A673 (cell line): Measurements from ENCODE around the gene ITPR1. TPM values are rescaled to one million over a fixed set of nuclear protein-coding genes. Genes with fewer than 3 reads are reported as not detected.

Source experiments
- BruUV-seq: library from RNA; stranded (reverse); fragments of 400-500 nt; replicated peaks from 2 replicates; lab custom pipeline; 2021; lab: Mats Ljungman, UMichigan
- CTCF ChIA-PET: fragments of 300-600 bp; sonication (Branson Sonifier 250); formaldehyde crosslinking; loops from one replicate; lab custom pipeline; 2022; ENCODE audit warnings: antibody characterized with exemption; lab: Charles Lee
- POLR2A ChIA-PET: fragments of 300-600 bp; sonication (Branson Sonifier 250); formaldehyde crosslinking; loops from one replicate; lab custom pipeline; 2022; ENCODE audit warnings: antibody characterized with exemption; ENCODE audit not compliant: low non-redundant PET; lab: Charles Lee
- DNase-seq: peaks from one replicate; pipeline ENCODE4 v3.0.0-alpha.2; 2015; ENCODE audit warnings: low spot score
- H3K27ac ChIP-seq: fragments of 200-600 bp; sonication (generic); 2 replicates; pipeline ENCODE4 v1.5.1; 2016; ENCODE audit warnings: mixed run types, low read depth, mild to moderate bottlenecking, mixed read lengths, antibody characterized with exemption, low read length; ENCODE audit not compliant: poor library complexity, severe bottlenecking
- H3K27me3 ChIP-seq: fragments of 200-600 bp; sonication (generic); replicated peaks from 2 replicates; pipeline ENCODE4 v1.6.1; 2017; ENCODE audit warnings: mixed run types, low read depth, mild to moderate bottlenecking, mixed read lengths, antibody characterized with exemption, low read length; ENCODE audit not compliant: insufficient read depth, poor library complexity
- H3K36me3 ChIP-seq: fragments of 200-600 bp; sonication (generic); 2 replicates; pipeline ENCODE4 v1.6.1; 2016; ENCODE audit warnings: mixed run types, mild to moderate bottlenecking, mixed read lengths, antibody characterized with exemption, low read length; ENCODE audit not compliant: insufficient read depth, poor library complexity, severe bottlenecking
- H3K4me1 ChIP-seq: fragments of 200-600 bp; sonication (generic); 2 replicates; pipeline ENCODE4 v1.6.1; 2017; ENCODE audit warnings: mixed run types, mild to moderate bottlenecking, mixed read lengths, antibody characterized with exemption, low read length; ENCODE audit not compliant: insufficient read depth, poor library complexity, severe bottlenecking
- H3K4me3 ChIP-seq: fragments of 200-600 bp; sonication (generic); 2 replicates; pipeline ENCODE4 v1.5.1; 2016; ENCODE audit warnings: low read depth, mixed run types, mild to moderate bottlenecking, mixed read lengths, low read length; ENCODE audit not compliant: poor library complexity, severe bottlenecking
- H3K9me3 ChIP-seq: fragments of 200-600 bp; sonication (generic); 2 replicates; pipeline ENCODE4 v1.6.1; 2016; ENCODE audit warnings: mixed run types, low read depth, mild to moderate bottlenecking, mixed read lengths, antibody characterized with exemption, low read length; ENCODE audit not compliant: poor library complexity, severe bottlenecking
- EZH2 ChIP-seq: fragments of 200-600 bp; sonication (generic); IDR thresholded peaks from 2 replicates; pipeline ENCODE4 v1.6.1; 2017; ENCODE audit warnings: borderline replicate concordance, low read depth, mild to moderate bottlenecking, mixed read lengths, antibody characterized with exemption, low read length; ENCODE audit not compliant: poor library complexity, severe bottlenecking
- intact Hi-C: fragments of 100-400 bp; cut with micrococcal nuclease; formaldehyde crosslinking; loops from one replicate; pipeline ENCODE4 v1.10.0; 2022; ENCODE audit not compliant: unreplicated experiment
- total RNA-seq: library from RNA; stranded (reverse); gene quantifications from 2 replicates; pipeline ENCODE4 v1.2.3, GENCODE V29; 2021
- TF ChIP-seq, protein P1 (sequence below): fragments of 300-800, 200-600 bp; sonication (generic); conservative IDR thresholded peaks from 2 replicates; pipeline ENCODE4 v1.5.1; 2017; ENCODE audit warnings: low read depth, mild to moderate bottlenecking, antibody characterized with exemption, low read length, moderate library complexity, mixed read lengths

Gene ITPR1
- total RNA-seq, 1 experiment from 2014 or later = 8.6 TPM

DNA sequence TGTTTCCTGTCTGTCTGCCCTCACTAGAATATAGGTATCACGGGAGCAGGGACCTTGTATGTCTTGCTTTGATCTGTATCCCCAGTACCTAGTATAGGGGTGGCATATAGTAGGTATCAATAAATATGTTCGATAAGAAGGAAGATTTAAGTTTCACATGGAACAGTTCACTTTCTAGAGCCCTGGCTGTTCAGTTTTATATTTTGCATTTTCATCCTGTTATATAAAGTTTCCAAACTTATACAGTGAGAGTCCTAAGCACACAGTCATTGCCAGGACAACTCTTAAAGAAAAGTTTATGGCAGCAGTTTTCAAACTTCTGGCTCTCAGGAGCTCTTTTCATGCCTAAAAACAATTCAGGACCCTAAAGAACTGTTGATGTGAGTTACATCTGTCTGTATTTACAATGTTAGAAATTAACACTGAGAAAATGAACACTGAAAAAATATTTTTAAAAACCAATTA, 13.4 kb downstream of the ITPR1 start:
- ChIA-PET CTCF (no interaction called here), POLR2A (no interaction called here)
- intact Hi-C loops = no loop called here
- BruUV-seq = no TSS peak
- H3K27me3 ChIP-seq = no peaks in the 10 kb centered on the region
- H3K36me3 ChIP-seq = no peaks in the 10 kb centered on the region
- no peak overlapping the region for H3K27ac ChIP-seq
- H3K9me3 ChIP-seq = no peaks in the 10 kb centered on the region
- H3K4me1 ChIP-seq = peaks cover 3% of the 10 kb centered on the region
- no peak for DNase-seq
- no peak overlapping the region for H3K4me3 ChIP-seq
- TF ChIP-seq EZH2 = no peak
- TF ChIP-seq, protein P1, sequence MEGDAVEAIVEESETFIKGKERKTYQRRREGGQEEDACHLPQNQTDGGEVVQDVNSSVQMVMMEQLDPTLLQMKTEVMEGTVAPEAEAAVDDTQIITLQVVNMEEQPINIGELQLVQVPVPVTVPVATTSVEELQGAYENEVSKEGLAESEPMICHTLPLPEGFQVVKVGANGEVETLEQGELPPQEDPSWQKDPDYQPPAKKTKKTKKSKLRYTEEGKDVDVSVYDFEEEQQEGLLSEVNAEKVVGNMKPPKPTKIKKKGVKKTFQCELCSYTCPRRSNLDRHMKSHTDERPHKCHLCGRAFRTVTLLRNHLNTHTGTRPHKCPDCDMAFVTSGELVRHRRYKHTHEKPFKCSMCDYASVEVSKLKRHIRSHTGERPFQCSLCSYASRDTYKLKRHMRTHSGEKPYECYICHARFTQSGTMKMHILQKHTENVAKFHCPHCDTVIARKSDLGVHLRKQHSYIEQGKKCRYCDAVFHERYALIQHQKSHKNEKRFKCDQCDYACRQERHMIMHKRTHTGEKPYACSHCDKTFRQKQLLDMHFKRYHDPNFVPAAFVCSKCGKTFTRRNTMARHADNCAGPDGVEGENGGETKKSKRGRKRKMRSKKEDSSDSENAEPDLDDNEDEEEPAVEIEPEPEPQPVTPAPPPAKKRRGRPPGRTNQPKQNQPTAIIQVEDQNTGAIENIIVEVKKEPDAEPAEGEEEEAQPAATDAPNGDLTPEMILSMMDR = no peak

DNA sequence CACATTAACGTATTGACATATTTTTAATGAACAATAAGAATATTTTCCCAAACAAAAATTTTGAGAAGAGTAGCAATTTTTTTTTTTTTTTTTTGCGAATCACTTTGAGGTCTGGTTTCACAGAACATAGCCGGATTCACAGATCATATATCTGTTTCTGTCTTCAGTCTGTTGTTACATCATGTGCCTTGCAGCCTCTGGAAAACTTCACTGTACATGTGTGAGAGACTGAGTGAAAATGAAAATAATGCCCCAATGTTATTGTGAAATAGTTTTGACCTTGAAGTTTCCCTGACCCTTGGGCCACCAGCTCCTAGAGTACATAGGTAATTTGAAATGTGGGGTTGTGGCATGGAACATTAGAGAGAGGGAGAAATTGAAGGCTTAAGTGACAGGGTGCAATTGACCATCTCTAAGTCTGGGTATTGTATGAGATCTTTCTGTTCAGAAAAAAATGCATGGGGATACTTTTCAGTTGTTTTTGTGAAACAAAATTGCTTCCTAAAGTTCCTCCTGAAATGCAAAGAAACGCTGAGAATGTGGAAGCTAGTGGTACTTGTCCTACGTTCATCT, 14.0 kb downstream of the ITPR1 start:
- Histone ChIP-seq H3K4me1 (peaks cover 3% of the 10 kb centered on the region), H3K27me3 (no peaks in the 10 kb centered on the region), H3K36me3 (no peaks in the 10 kb centered on the region), H3K4me3 (no peak overlapping the region), H3K27ac (no peak overlapping the region), H3K9me3 (no peaks in the 10 kb centered on the region)
- ChIA-PET POLR2A (no interaction called here), CTCF (no interaction called here)
- BruUV-seq = no TSS peak
- TF ChIP-seq EZH2 = no peak
- TF ChIP-seq, protein P1 = no peak
- intact Hi-C loops = no loop called here
- no peak for DNase-seq

DNA sequence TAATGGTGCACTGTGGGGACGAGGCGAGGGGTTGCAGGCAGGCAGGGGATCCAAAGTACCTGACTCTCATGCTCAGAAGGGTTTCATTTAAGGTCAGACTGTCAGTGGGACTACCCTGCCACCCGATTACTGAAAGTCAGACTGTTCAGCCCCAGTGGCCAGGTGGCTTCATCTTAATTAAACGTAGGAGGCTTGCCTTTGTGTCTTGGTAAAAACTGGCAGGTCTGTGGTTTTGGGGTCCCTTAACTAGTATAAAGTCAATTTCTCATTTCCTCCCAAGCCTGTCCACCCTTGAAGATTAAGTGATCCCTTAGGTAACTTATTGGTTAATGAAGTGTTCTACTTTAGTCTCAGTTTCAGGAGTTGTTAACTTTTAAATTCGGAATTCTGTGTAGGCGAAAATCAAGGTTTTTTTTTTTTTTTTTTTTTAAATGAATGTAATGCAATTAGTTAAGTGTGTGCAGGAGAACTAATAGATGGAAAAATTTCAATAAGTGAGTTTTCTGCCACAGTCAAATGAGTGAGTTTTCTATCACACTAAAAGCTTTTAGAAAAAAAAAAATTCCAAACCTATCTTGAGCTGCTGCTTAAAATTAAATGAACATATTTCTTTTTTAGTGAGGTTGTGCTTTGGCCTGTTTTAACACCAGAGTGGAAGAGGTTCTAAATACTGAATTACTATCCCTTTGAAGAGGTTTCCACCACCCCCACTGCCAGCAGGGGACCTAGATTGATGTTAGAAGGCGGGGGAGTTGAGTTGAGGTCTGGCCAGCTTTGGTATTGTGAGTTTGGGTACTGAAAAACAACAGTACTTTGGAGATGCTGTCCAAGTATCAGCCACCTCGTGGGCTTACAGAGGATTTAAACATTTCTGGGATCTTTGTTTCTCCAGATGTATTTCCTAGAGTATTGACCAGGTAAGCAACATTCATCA, 15.2 kb downstream of the ITPR1 start:
- DNase-seq = no peak
- Histone ChIP-seq H3K4me3 (no peak overlapping the region), H3K36me3 (no peaks in the 10 kb centered on the region), H3K4me1 (peaks cover 3% of the 10 kb centered on the region), H3K27me3 (no peaks in the 10 kb centered on the region), H3K27ac (no peak overlapping the region), H3K9me3 (no peaks in the 10 kb centered on the region)
- ChIA-PET CTCF (no interaction called here), POLR2A (no interaction called here)
- no TSS peak for BruUV-seq
- intact Hi-C loops = no loop called here
- TF ChIP-seq EZH2 = no peak
- TF ChIP-seq, protein P1 = no peak
